GM23338 (cell line): ENCODE data around the gene NECAP2. TPM values are rescaled to one million over a fixed set of nuclear protein-coding genes. Genes with fewer than 3 reads are reported as not detected.
"Not testable (repeated sequence)": the region's sequence is repeated elsewhere in the genome, so short reads cannot be mapped to it uniquely, and the experiment has no call there.

Experiments used
- ATAC-seq: fragments of 200-7000 bp; cut with Tn5 transposase; 3 replicates; pipeline ENCODE4 v1.9.1; 2020
- DNase-seq: peaks from one replicate; pipeline ENCODE4 v3.0.0-alpha.2; 2015; ENCODE audit warnings: low spot score
- H2AFZ ChIP-seq: fragments of 200-600 bp; sonication (generic); 2 replicates; pipeline ENCODE4 v1.8.0; 2016; ENCODE audit warnings: antibody characterized with exemption, mild to moderate bottlenecking, moderate library complexity
- H3F3A ChIP-seq: fragments of 200-600 bp; sonication (generic); replicated peaks from 2 replicates; pipeline ENCODE4 v1.8.0; 2017; ENCODE audit warnings: antibody characterized with exemption, mixed run types, low read depth
- H3K27ac ChIP-seq: fragments of 200-600 bp; sonication (generic); 2 replicates; pipeline ENCODE4 v1.6.1; 2016; ENCODE audit warnings: low read depth
- H3K27me3 ChIP-seq: fragments of 200-600 bp; sonication (generic); 2 replicates; pipeline ENCODE4 v1.8.0; 2016; ENCODE audit warnings: mild to moderate bottlenecking, mixed run types, moderate library complexity; ENCODE audit not compliant: insufficient read depth
- H3K36me3 ChIP-seq: fragments of 200-600 bp; sonication (generic); 2 replicates; pipeline ENCODE4 v1.8.0; 2016; ENCODE audit warnings: mild to moderate bottlenecking; ENCODE audit not compliant: insufficient read depth
- H3K4me1 ChIP-seq: fragments of 200-600 bp; sonication (generic); 2 replicates; pipeline ENCODE4 v1.8.0; 2016; ENCODE audit warnings: mild to moderate bottlenecking, moderate library complexity; ENCODE audit not compliant: insufficient read depth
- H3K4me2 ChIP-seq: fragments of 200-600 bp; sonication (generic); 2 replicates; pipeline ENCODE4 v1.7.1; 2017; ENCODE audit warnings: mixed run types
- H3K4me3 ChIP-seq: fragments of 200-600 bp; sonication (generic); 2 replicates; pipeline ENCODE4 v1.6.1; 2016; ENCODE audit warnings: mixed run types
- H3K79me2 ChIP-seq: fragments of 200-600 bp; sonication (generic); replicated peaks from 2 replicates; pipeline ENCODE4 v1.8.0; 2017; ENCODE audit warnings: mild to moderate bottlenecking; ENCODE audit not compliant: insufficient read depth
- H3K9me2 ChIP-seq: fragments of 200-600 bp; sonication (generic); 2 replicates; pipeline ENCODE4 v1.8.0; 2017; ENCODE audit not compliant: insufficient read depth
- H4K20me1 ChIP-seq: fragments of 200-600 bp; sonication (generic); replicated peaks from 2 replicates; pipeline ENCODE4 v1.8.0; 2017; ENCODE audit warnings: mild to moderate bottlenecking; ENCODE audit not compliant: insufficient read depth
- H3K27ac Mint-ChIP-seq: 2 replicates; pipeline ENCODE4 v1.8.0; 2020; ENCODE audit warnings: inconsistent platforms, mild to moderate bottlenecking, moderate library complexity, mixed read lengths
- H3K27me3 Mint-ChIP-seq: 3 replicates; pipeline ENCODE4 v1.8.0; 2022; ENCODE audit warnings: low read depth, mild to moderate bottlenecking, moderate library complexity, mixed read lengths, inconsistent platforms; ENCODE audit not compliant: insufficient read depth, poor library complexity
- H3K36me3 Mint-ChIP-seq: 3 replicates; pipeline ENCODE4 v1.8.0; 2021; ENCODE audit warnings: low read depth, mild to moderate bottlenecking, inconsistent platforms, moderate library complexity, mixed read lengths
- H3K4me1 Mint-ChIP-seq: 3 replicates; pipeline ENCODE4 v1.8.0; 2020; ENCODE audit warnings: mild to moderate bottlenecking, inconsistent platforms, mixed read lengths
- H3K4me3 Mint-ChIP-seq: 3 replicates; pipeline ENCODE4 v1.8.0; 2021; ENCODE audit warnings: moderate library complexity, mild to moderate bottlenecking, inconsistent platforms, mixed read lengths
- H3K9me3 Mint-ChIP-seq: 3 replicates; pipeline ENCODE4 v1.8.0; 2020; ENCODE audit warnings: moderate library complexity, mild to moderate bottlenecking, inconsistent platforms, mixed read lengths
- CTCF ChIP-seq, 2 experiments: fragments of 200-600 bp in 1 of 2; sonication (generic) in 1 of 2; conservative IDR thresholded peaks; 2 replicates each; pipeline versions ENCODE4 v1.5.1 to v1.6.1; 2016 to 2017; ENCODE audit warnings: antibody characterized with exemption in 2 of 2, low read depth in 2 of 2, mild to moderate bottlenecking in 2 of 2, moderate library complexity in 1 of 2
- ETS1 ChIP-seq: IDR thresholded peaks from 2 replicates; pipeline ENCODE4 v1.6.1; 2016; ENCODE audit warnings: antibody characterized with exemption
- EZH2phosphoT487 ChIP-seq: fragments of 200-600 bp; sonication (generic); IDR thresholded peaks from one replicate; pipeline ENCODE4 v1.8.1; 2018; ENCODE audit warnings: antibody characterized with exemption; ENCODE audit not compliant: unreplicated experiment
- NANOG ChIP-seq: IDR thresholded peaks from 2 replicates; pipeline ENCODE4 v1.6.1; 2016; ENCODE audit warnings: antibody characterized with exemption, borderline replicate concordance
- REST ChIP-seq: IDR thresholded peaks from one replicate; pipeline ENCODE4 v1.6.1; 2018; ENCODE audit warnings: antibody characterized with exemption; ENCODE audit not compliant: unreplicated experiment
- ZNF331 ChIP-seq: fragments of 250-450 bp; sonication (Bioruptor Pico); IDR thresholded peaks from 2 replicates; pipeline ENCODE4 v1.5.0; 2020; ENCODE audit warnings: low read depth, mild to moderate bottlenecking, moderate library complexity
- polyA plus RNA-seq: library from polyadenylated mRNA; unstranded; fragments of >200 nt; fragmentation: Nextera tagmentation; extraction: Ambion mirVana; gene quantifications from 2 replicates; pipeline ENCODE4 v1.2.1, GENCODE V29; 2016
- total RNA-seq: library from RNA; depleted of rRNA; stranded (reverse); fragments of >200 nt; shearing (Covaris generic); gene quantifications from 2 replicates; pipeline ENCODE4 v1.2.3, GENCODE V29; 2014

Gene NECAP2
- total and polyA plus RNA-seq, 2 experiments from 2014 or later, result 20.2 to 28.9 TPM

- no peak overlapping the region for H3K4me2 ChIP-seq
Measured at GRCh38 chr1:16503494-16503893, 63.0 kb downstream of the NECAP2 start.

GRCh38 chr1:16505870-16506269 is 65.3 kb downstream of the NECAP2 start:
- not testable (repeated sequence) for H3K27ac Mint-ChIP-seq, H3K36me3 ChIP-seq, ATAC-seq, H3K4me2 ChIP-seq, H2AFZ ChIP-seq, H3K9me3 Mint-ChIP-seq, H3K36me3 Mint-ChIP-seq, H3K9me2 ChIP-seq, H4K20me1 ChIP-seq, H3K79me2 ChIP-seq, H3K4me3 ChIP-seq, H3F3A ChIP-seq, H3K4me1 ChIP-seq, DNase-seq, H3K4me1 Mint-ChIP-seq, H3K27ac ChIP-seq, H3K4me3 Mint-ChIP-seq, H3K27me3 Mint-ChIP-seq, H3K27me3 ChIP-seq

More at GRCh38 chr1:16503494-16503893, 63.0 kb downstream of the NECAP2 start:
- TF ChIP-seq NANOG (no peak), ZNF331 (CRISPR knock-in tag) (no peak), EZH2phosphoT487 (no peak), ETS1 (no peak), REST (no peak), CTCF (conservative IDR thresholded peaks at IDR 0.05; ENCODE audit: low read depth in 2 of 2) (no peak)
- H3K4me3 ChIP-seq, result no peak overlapping the region
- no peaks in the 10 kb centered on the region for H4K20me1 ChIP-seq
- ATAC-seq (no peak), DNase-seq (no peak)
- Mint-ChIP-seq H3K4me3 (no peak overlapping the region), H3K9me3 (peaks cover 9% of the 10 kb centered on the region; the same call in 2 of the 3 replicates), H3K27me3 (peaks cover 20% of the 10 kb centered on the region), H3K4me1 (peaks cover 2% of the 10 kb centered on the region; the same call in 1 of the 3 replicates), H3K27ac (no peak overlapping the region), H3K36me3 (peaks cover 5% of the 10 kb centered on the region; the same call in 1 of the 3 replicates)
- H3F3A ChIP-seq, result no peaks in the 10 kb centered on the region
- no peaks in the 10 kb centered on the region for H3K9me2 ChIP-seq
- no peaks in the 10 kb centered on the region for H3K36me3 ChIP-seq
- no peak overlapping the region for H2AFZ ChIP-seq
- 0 out of 2 replicates have a peak, but pooled peaks cover 5% of the 10 kb centered on the region for H3K27me3 ChIP-seq
- H3K79me2 ChIP-seq, result no peaks in the 10 kb centered on the region
- H3K4me1 ChIP-seq, result no peaks in the 10 kb centered on the region
- no peak overlapping the region for H3K27ac ChIP-seq

- H3F3A ChIP-seq, DNase-seq, H3K36me3 ChIP-seq, H3K27ac Mint-ChIP-seq, H4K20me1 ChIP-seq, H3K9me3 Mint-ChIP-seq, H3K36me3 Mint-ChIP-seq, H3K79me2 ChIP-seq, H3K27me3 ChIP-seq, H3K27ac ChIP-seq, H3K4me3 Mint-ChIP-seq, H2AFZ ChIP-seq, H3K9me2 ChIP-seq, H3K4me3 ChIP-seq, H3K4me1 ChIP-seq, H3K27me3 Mint-ChIP-seq, H3K4me1 Mint-ChIP-seq, ATAC-seq, H3K4me2 ChIP-seq: not testable (repeated sequence)
Measured at GRCh38 chr1:16506364-16507136, 66.0 kb downstream of the NECAP2 start.

GRCh38 chr1:16508861-16509445 is 68.4 kb downstream of the NECAP2 start:
- H3F3A ChIP-seq, H2AFZ ChIP-seq, H3K4me3 ChIP-seq, H3K36me3 Mint-ChIP-seq, H3K36me3 ChIP-seq, H3K4me2 ChIP-seq, H3K27ac Mint-ChIP-seq, H3K9me2 ChIP-seq, H3K4me3 Mint-ChIP-seq, H3K4me1 ChIP-seq, H3K27ac ChIP-seq, ATAC-seq, H3K27me3 Mint-ChIP-seq, H3K4me1 Mint-ChIP-seq, H4K20me1 ChIP-seq, H3K27me3 ChIP-seq, H3K79me2 ChIP-seq, H3K9me3 Mint-ChIP-seq: not testable (repeated sequence)
- DNase-seq, result peak; percentile 62
